RWPE2 (cell line): ENCODE measurements around the gene GPR176.

Experiments
- ATAC-seq: fragments of 200-7000 bp; cut with Tn5 transposase; 3 replicates; pipeline ENCODE4 v1.9.1; 2021; ENCODE audit warnings: low read depth
- DNase-seq: peaks from one replicate; pipeline ENCODE4 v3.0.0-alpha.2; 2020; ENCODE audit warnings: low spot score
- H3K27ac ChIP-seq: fragments of 450-650 bp; 2 replicates; pipeline ENCODE4 v1.5.1; 2017; ENCODE audit warnings: mild to moderate bottlenecking; ENCODE audit not compliant: poor library complexity, severe bottlenecking
- H3K27me3 ChIP-seq: fragments of 250-450 bp; sonication (Bioruptor Pico); 2 replicates; pipeline ENCODE4 v1.5.1; 2021; ENCODE audit warnings: mild to moderate bottlenecking, moderate library complexity; ENCODE audit not compliant: insufficient read depth, poor library complexity, severe bottlenecking
- H3K36me3 ChIP-seq: fragments of 250-450 bp; sonication (Bioruptor Pico); 2 replicates; pipeline ENCODE4 v1.5.1; 2020; ENCODE audit warnings: low read depth, mild to moderate bottlenecking, moderate library complexity
- H3K4me1 ChIP-seq: fragments of 250-450 bp; sonication (Bioruptor Pico); 2 replicates; pipeline ENCODE4 v1.5.1; 2021; ENCODE audit warnings: mild to moderate bottlenecking, moderate library complexity; ENCODE audit not compliant: insufficient read depth, poor library complexity, severe bottlenecking
- H3K4me3 ChIP-seq: fragments of 250-450 bp; sonication (Bioruptor Pico); 2 replicates; pipeline ENCODE4 v1.5.1; 2021; ENCODE audit warnings: mild to moderate bottlenecking, moderate library complexity; ENCODE audit not compliant: severe bottlenecking
- H3K9me3 ChIP-seq: fragments of 250-450 bp; sonication (Bioruptor Pico); 2 replicates; pipeline ENCODE4 v1.5.1; 2021; ENCODE audit warnings: mild to moderate bottlenecking, moderate library complexity; ENCODE audit not compliant: severe bottlenecking
- TF ChIP-seq, protein P1 (sequence below): fragments of 450-650 bp; IDR thresholded peaks from one replicate; pipeline ENCODE4 v1.5.1; 2017; ENCODE audit warnings: mild to moderate bottlenecking, moderate library complexity; ENCODE audit not compliant: poor library complexity, severe bottlenecking

GPR176 gene

DNA sequence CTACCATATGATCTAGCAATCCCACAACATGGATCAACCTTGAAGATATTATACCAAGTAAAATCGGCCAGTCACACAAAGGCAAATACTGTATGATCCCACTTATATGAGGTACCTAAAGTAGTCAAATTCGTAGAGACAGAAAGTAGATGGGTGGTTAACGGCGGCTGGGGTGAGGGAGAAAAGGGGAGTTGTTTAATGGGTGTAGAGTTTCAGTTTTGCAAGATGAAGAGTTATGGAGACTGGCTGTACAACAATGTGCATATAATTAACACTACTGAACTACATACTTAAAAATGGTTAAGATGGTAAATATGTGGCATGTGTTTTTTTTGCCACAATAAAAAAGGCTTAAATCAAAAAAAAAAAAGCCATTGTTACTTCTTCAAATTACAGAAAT, 60.4 kb downstream of the GPR176 start:
- ATAC-seq: no peak
- H3K4me1 ChIP-seq: no peaks in the 10 kb centered on the region

DNA sequence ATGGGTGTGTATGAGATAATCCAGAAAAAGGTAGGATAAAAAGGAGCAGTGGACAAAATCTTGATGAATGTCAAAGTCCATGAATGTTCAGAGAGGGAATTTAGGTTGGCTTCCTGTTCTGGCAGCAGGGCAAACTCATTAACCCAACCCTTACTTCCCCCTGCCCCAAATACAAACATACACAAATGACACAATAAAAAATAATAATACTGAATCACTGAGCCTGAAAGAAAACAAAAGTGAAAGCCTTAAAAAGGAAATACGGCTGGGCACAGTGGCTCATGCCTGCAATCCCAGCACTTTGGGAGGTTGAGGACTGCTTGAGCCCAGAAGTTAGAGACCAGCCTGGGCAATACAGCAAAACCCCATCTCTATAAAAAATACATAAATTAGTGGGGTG, 62.9 kb downstream of the GPR176 start:
- TF ChIP-seq, protein P1, sequence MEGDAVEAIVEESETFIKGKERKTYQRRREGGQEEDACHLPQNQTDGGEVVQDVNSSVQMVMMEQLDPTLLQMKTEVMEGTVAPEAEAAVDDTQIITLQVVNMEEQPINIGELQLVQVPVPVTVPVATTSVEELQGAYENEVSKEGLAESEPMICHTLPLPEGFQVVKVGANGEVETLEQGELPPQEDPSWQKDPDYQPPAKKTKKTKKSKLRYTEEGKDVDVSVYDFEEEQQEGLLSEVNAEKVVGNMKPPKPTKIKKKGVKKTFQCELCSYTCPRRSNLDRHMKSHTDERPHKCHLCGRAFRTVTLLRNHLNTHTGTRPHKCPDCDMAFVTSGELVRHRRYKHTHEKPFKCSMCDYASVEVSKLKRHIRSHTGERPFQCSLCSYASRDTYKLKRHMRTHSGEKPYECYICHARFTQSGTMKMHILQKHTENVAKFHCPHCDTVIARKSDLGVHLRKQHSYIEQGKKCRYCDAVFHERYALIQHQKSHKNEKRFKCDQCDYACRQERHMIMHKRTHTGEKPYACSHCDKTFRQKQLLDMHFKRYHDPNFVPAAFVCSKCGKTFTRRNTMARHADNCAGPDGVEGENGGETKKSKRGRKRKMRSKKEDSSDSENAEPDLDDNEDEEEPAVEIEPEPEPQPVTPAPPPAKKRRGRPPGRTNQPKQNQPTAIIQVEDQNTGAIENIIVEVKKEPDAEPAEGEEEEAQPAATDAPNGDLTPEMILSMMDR: no peak
- no peaks in the 10 kb centered on the region for H3K9me3 ChIP-seq
- DNase-seq (no peak), ATAC-seq (no peak)
- no peaks in the 10 kb centered on the region for H3K27me3 ChIP-seq
- H3K4me1 ChIP-seq: peaks cover 10% of the 10 kb centered on the region
- no peak overlapping the region for H3K4me3 ChIP-seq
- no peaks in the 10 kb centered on the region for H3K36me3 ChIP-seq
- H3K27ac ChIP-seq: no peak overlapping the region

More for the DNA sequence above, 60.4 kb downstream of the GPR176 start:
- Histone ChIP-seq H3K36me3 (no peaks in the 10 kb centered on the region), H3K27ac (no peak overlapping the region), H3K9me3 (no peaks in the 10 kb centered on the region), H3K27me3 (no peaks in the 10 kb centered on the region), H3K4me3 (no peak overlapping the region)
- TF ChIP-seq, protein P1: no peak
- no peak for DNase-seq

DNA sequence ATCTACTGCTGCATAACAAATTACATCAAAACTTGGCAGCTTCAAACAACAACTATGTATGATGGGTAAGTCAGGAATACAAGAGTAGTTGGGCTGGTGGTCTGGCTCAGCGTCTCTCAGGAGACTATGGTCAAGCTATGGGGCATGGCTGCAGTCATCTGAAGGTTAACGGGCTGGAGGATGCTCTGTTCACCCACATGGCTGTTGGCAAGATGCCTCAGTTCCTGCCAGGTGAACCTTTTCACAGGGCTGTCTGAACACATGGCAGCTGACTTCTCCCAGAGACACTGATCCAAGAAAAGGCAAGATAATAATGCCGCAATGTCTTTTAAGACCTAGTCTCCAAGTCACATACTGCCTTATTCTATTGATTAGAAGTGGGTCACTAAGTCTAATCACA, 63.7 kb downstream of the GPR176 start:
- no peak for ATAC-seq
- no peak overlapping the region for H3K4me3 ChIP-seq
- H3K27ac ChIP-seq: no peak overlapping the region
- peaks cover 10% of the 10 kb centered on the region for H3K4me1 ChIP-seq
- no peaks in the 10 kb centered on the region for H3K9me3 ChIP-seq
- TF ChIP-seq, protein P1: no peak
- H3K36me3 ChIP-seq: no peaks in the 10 kb centered on the region
- H3K27me3 ChIP-seq: no peaks in the 10 kb centered on the region
- no peak for DNase-seq

DNA sequence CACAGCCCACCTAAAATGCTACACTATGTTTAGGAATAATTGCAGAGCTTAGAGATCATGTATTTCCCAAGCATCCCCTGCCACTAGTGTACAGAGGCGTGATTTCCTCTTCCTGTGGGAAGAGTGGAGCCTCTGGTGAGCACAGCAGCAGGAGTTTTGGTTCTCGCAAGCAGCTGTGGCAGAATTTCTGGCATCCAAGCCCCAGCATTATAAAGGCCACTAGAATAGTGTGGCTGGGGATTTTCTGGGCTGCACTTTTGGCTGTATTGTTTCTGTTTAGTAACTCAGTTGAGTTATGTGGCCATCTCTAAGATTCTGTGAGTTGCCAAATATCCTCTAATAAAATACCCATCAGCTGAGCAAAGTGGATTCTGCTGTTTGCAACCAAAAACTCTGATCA, 64.7 kb downstream of the GPR176 start:
- no peaks in the 10 kb centered on the region for H3K9me3 ChIP-seq
- H3K4me3 ChIP-seq: no peak overlapping the region
- no peak overlapping the region for H3K27ac ChIP-seq
- no peak for ATAC-seq
- peaks cover 10% of the 10 kb centered on the region for H3K4me1 ChIP-seq
- TF ChIP-seq, protein P1: no peak
- H3K27me3 ChIP-seq: no peaks in the 10 kb centered on the region
- no peaks in the 10 kb centered on the region for H3K36me3 ChIP-seq
- no peak for DNase-seq

DNA sequence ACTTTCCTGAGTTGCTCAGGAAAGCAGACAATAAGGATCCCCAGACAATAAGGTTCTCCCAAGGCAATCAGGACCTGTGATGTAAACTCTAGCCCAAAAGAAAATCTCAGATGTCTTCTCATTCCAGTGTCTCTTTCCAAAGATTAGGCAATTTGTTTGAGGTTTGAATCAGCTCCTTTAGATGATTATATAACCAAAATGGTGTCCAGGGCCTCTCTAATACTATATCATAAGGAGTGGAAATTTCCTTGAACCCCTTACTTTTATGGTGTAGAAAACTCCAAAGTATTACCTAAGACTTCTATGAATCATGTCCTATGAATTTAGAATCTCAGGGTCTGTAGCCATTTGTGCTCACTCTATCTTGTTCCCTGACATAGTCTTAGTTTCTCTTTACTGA, 65.9 kb downstream of the GPR176 start:
- ATAC-seq (peak; percentile 47; the same call in 2 of the 3 replicates), DNase-seq (no peak)
- Histone ChIP-seq H3K4me1 (peaks cover 10% of the 10 kb centered on the region), H3K9me3 (no peaks in the 10 kb centered on the region), H3K27ac (no peak overlapping the region), H3K4me3 (no peak overlapping the region), H3K36me3 (no peaks in the 10 kb centered on the region), H3K27me3 (no peaks in the 10 kb centered on the region)
- TF ChIP-seq, protein P1: no peak
